IPS-20b (cell line): ENCODE data around the gene ARHGEF16.

Experiments used
- H3K27ac ChIP-seq: one replicate; pipeline ENCODE4 v1.5.1; 2013; ENCODE audit warnings: low read length
- H3K27me3 ChIP-seq: 2 replicates; pipeline ENCODE4 v1.6.1; 2013; ENCODE audit warnings: mild to moderate bottlenecking, low read length, inconsistent platforms; ENCODE audit not compliant: insufficient read depth
- H3K36me3 ChIP-seq: 2 replicates; pipeline ENCODE4 v1.6.1; 2013; ENCODE audit warnings: low read depth, mild to moderate bottlenecking, inconsistent platforms, low read length, moderate library complexity; ENCODE audit not compliant: insufficient read depth
- H3K4me1 ChIP-seq: 2 replicates; pipeline ENCODE4 v1.6.1; 2013; ENCODE audit warnings: mild to moderate bottlenecking, control low read depth, inconsistent platforms, low read length, moderate library complexity; ENCODE audit not compliant: insufficient read depth
- H3K4me3 ChIP-seq: 2 replicates; pipeline ENCODE4 v1.5.1; 2013; ENCODE audit warnings: mild to moderate bottlenecking, low read length, inconsistent platforms
- H3K9ac ChIP-seq: 2 replicates; pipeline ENCODE4 v1.6.1; 2013; ENCODE audit warnings: low read depth, mild to moderate bottlenecking, inconsistent platforms, low read length, moderate library complexity
- H3K9me3 ChIP-seq: 2 replicates; pipeline ENCODE4 v1.6.1; 2013; ENCODE audit warnings: mild to moderate bottlenecking, low read depth, low read length, inconsistent platforms; ENCODE audit not compliant: insufficient read depth

Gene ARHGEF16

GRCh38 chr1:3453891-3454810, at the start of gene ARHGEF16:
TSS of gene ARHGEF16 (plus strand) at chr1:3454665. CDS start at chr1:3463085, 8,420 bp downstream.
- H3K9ac ChIP-seq = peak within 1 kb of the TSS; percentile 83
- no peaks in the 10 kb centered on the region for H3K9me3 ChIP-seq
- no peaks in the 10 kb centered on the region for H3K27me3 ChIP-seq
- H3K4me3 ChIP-seq = peak within 1 kb of the TSS; percentile 86
- peaks cover 8% of the 10 kb centered on the region for H3K4me1 ChIP-seq
- H3K36me3 ChIP-seq = 0 out of 2 replicates have a peak, but pooled peaks cover 7% of the 10 kb centered on the region
- H3K27ac ChIP-seq = peak within 1 kb of the TSS; percentile 93

GRCh38 chr1:3404801-3405200, 49.7 kb upstream of the ARHGEF16 start:
- H3K36me3 ChIP-seq = no peaks in the 10 kb centered on the region
- H3K9me3 ChIP-seq = no peaks in the 10 kb centered on the region
- no peak overlapping the region for H3K4me3 ChIP-seq
- H3K27me3 ChIP-seq = no peaks in the 10 kb centered on the region
- H3K9ac ChIP-seq = no peak overlapping the region
- no peak overlapping the region for H3K27ac ChIP-seq
- H3K4me1 ChIP-seq = 0 out of 2 replicates have a peak, but pooled peaks cover 3% of the 10 kb centered on the region

- Histone ChIP-seq H3K9ac (no peak overlapping the region), H3K27ac (no peak overlapping the region), H3K27me3 (no peaks in the 10 kb centered on the region), H3K4me1 (0 out of 2 replicates have a peak, but pooled peaks cover 3% of the 10 kb centered on the region), H3K36me3 (no peaks in the 10 kb centered on the region), H3K4me3 (no peak overlapping the region), H3K9me3 (no peaks in the 10 kb centered on the region)
These were observed 49.0 kb upstream of the ARHGEF16 start for GRCh38 chr1:3405491-3405890.

- no peak overlapping the region for H3K27ac ChIP-seq
- H3K4me3 ChIP-seq = no peak overlapping the region
- no peaks in the 10 kb centered on the region for H3K27me3 ChIP-seq
- H3K9me3 ChIP-seq = no peaks in the 10 kb centered on the region
- no peak overlapping the region for H3K9ac ChIP-seq
- no peaks in the 10 kb centered on the region for H3K36me3 ChIP-seq
- H3K4me1 ChIP-seq = 0 out of 2 replicates have a peak, but pooled peaks cover 3% of the 10 kb centered on the region
These were observed 48.2 kb upstream of the ARHGEF16 start for GRCh38 chr1:3405974-3406867.

GRCh38 chr1:3407021-3407420, 47.4 kb upstream of the ARHGEF16 start:
- H3K4me3 ChIP-seq = no peak overlapping the region
- no peak overlapping the region for H3K9ac ChIP-seq
- H3K27ac ChIP-seq = no peak overlapping the region
- no peaks in the 10 kb centered on the region for H3K9me3 ChIP-seq
- no peaks in the 10 kb centered on the region for H3K36me3 ChIP-seq
- 0 out of 2 replicates have a peak, but pooled peaks cover 3% of the 10 kb centered on the region for H3K4me1 ChIP-seq
- H3K27me3 ChIP-seq = no peaks in the 10 kb centered on the region

GRCh38 chr1:3408751-3409266, 45.7 kb upstream of the ARHGEF16 start:
- Histone ChIP-seq H3K36me3 (no peaks in the 10 kb centered on the region), H3K27ac (no peak overlapping the region), H3K4me3 (no peak overlapping the region), H3K27me3 (no peaks in the 10 kb centered on the region), H3K9ac (no peak overlapping the region), H3K4me1 (no peaks in the 10 kb centered on the region), H3K9me3 (no peaks in the 10 kb centered on the region)

GRCh38 chr1:3409366-3410141, 44.9 kb upstream of the ARHGEF16 start:
- Histone ChIP-seq H3K4me3 (no peak overlapping the region), H3K4me1 (no peaks in the 10 kb centered on the region), H3K9me3 (no peaks in the 10 kb centered on the region), H3K27ac (no peak overlapping the region), H3K27me3 (no peaks in the 10 kb centered on the region), H3K9ac (no peak overlapping the region), H3K36me3 (no peaks in the 10 kb centered on the region)

- Histone ChIP-seq H3K4me1 (no peaks in the 10 kb centered on the region), H3K9me3 (no peaks in the 10 kb centered on the region), H3K36me3 (no peaks in the 10 kb centered on the region), H3K27me3 (no peaks in the 10 kb centered on the region), H3K4me3 (no peak overlapping the region), H3K27ac (no peak overlapping the region), H3K9ac (no peak overlapping the region)
These were observed 44.1 kb upstream of the ARHGEF16 start for GRCh38 chr1:3410142-3410925.

GRCh38 chr1:3411806-3412205, 42.7 kb upstream of the ARHGEF16 start:
- Histone ChIP-seq H3K9ac (no peak overlapping the region), H3K9me3 (peaks cover 4% of the 10 kb centered on the region), H3K4me3 (no peak overlapping the region), H3K27ac (no peak overlapping the region), H3K27me3 (no peaks in the 10 kb centered on the region), H3K36me3 (no peaks in the 10 kb centered on the region), H3K4me1 (no peaks in the 10 kb centered on the region)

- H3K9me3 ChIP-seq = peaks cover 9% of the 10 kb centered on the region
- no peak overlapping the region for H3K9ac ChIP-seq
- H3K27me3 ChIP-seq = no peaks in the 10 kb centered on the region
These were observed 42.1 kb upstream of the ARHGEF16 start for GRCh38 chr1:3412376-3412775.

More at GRCh38 chr1:3412376-3412775, 42.1 kb upstream of the ARHGEF16 start:
- Histone ChIP-seq H3K4me1 (no peaks in the 10 kb centered on the region), H3K36me3 (no peaks in the 10 kb centered on the region), H3K4me3 (no peak overlapping the region), H3K27ac (no peak overlapping the region)
